T-helper 17 cell (primary cell): ENCODE measurements around the gene CYB561A3. TPM values are rescaled to one million over a fixed set of nuclear protein-coding genes. Genes with fewer than 3 reads are reported as not detected.

Experiments
- ATAC-seq: fragments of 150-1000 bp; cut with Tn5 transposase; 2 replicates; pipeline ENCODE4 v1.10.0; 2021; ENCODE audit warnings: mild to moderate bottlenecking, moderate library complexity
- DNase-seq, 3 donors: peaks; one replicate each; pipeline versions ENCODE4 v3.0.0 to v3.0.0-alpha.2; 2020 to 2021
- H3K9me3 ChIP-seq: one replicate; pipeline ENCODE4 v1.7.0; 2013; ENCODE audit warnings: low read length, mild to moderate bottlenecking; ENCODE audit not compliant: control insufficient read depth, poor library complexity, severe bottlenecking
- H3K27ac Mint-ChIP-seq: one replicate; pipeline ENCODE4 v1.8.0; 2022; ENCODE audit warnings: mild to moderate bottlenecking, moderate library complexity, mixed read lengths
- H3K27me3 Mint-ChIP-seq: one replicate; pipeline ENCODE4 v1.8.0; 2022; ENCODE audit warnings: mixed read lengths
- H3K36me3 Mint-ChIP-seq: one replicate; pipeline ENCODE4 v1.8.0; 2022; ENCODE audit warnings: low read depth, mixed read lengths
- H3K4me1 Mint-ChIP-seq: one replicate; pipeline ENCODE4 v1.8.0; 2022; ENCODE audit warnings: mild to moderate bottlenecking, mixed read lengths
- H3K4me3 Mint-ChIP-seq: one replicate; pipeline ENCODE4 v1.8.0; 2022; ENCODE audit warnings: mild to moderate bottlenecking, moderate library complexity, mixed read lengths
- total RNA-seq, 4 donors: library from RNA in 2 of 4; stranded (reverse) in 2 of 4; gene quantifications; one replicate each; pipeline ENCODE4 v1.2.3 and lab custom pipeline; 2022 to 2026

The CYB561A3 gene
- total RNA-seq, 2 donors from 2014 or later: 32.4 to 35.6 TPM

DNA sequence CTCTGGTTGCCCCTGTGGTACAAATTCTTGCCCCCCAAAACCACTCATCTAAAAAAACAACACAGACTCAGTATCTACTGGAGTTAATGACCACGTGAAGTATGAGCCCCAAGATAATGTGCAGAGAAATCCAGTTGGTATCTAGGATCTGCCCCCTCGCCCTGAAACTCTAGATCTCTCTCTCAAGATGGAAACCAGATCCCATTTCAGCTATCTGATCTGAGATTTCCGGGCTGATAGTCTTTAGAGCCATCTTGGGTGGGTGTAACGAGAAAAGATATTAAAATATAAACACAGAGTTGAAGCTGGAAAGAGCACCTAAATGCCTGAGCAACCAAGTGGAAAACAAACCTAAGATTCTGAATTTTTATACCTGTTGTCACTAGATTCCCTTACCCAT, 52.5 kb downstream of the CYB561A3 start:
- Mint-ChIP-seq H3K4me3 (no peak overlapping the region), H3K36me3 (peaks cover 8% of the 10 kb centered on the region), H3K27ac (no peak overlapping the region), H3K4me1 (no peaks in the 10 kb centered on the region), H3K27me3 (no peaks in the 10 kb centered on the region)
- H3K9me3 ChIP-seq: no peaks in the 10 kb centered on the region
- DNase-seq: no peak
- ATAC-seq: no peak

DNA sequence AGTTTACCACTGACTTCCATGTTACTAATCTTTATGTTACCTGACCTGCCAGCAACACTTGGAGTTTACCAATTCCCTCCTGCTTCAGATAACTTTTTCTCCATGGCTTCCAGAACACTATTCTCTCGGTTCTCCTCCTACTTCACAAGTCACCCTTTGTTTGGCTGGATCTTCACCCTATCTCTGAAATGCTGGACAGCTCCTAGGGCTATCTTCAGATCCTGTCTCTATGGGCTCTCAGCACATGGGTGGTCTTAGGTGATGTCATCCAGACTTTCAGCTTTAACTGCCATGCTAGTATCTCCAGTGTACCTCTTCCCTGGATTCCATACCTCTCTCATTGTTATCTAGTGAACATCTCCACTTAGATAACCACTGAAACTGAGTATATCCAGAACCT, 54.3 kb downstream of the CYB561A3 start:
- no peaks in the 10 kb centered on the region for H3K27me3 Mint-ChIP-seq
- no peak overlapping the region for H3K4me3 Mint-ChIP-seq
- H3K36me3 Mint-ChIP-seq: peaks cover 6% of the 10 kb centered on the region
- ATAC-seq: no peak
- H3K27ac Mint-ChIP-seq: no peak overlapping the region
- no peaks in the 10 kb centered on the region for H3K4me1 Mint-ChIP-seq
- H3K9me3 ChIP-seq: no peaks in the 10 kb centered on the region
- no peak for DNase-seq

DNA sequence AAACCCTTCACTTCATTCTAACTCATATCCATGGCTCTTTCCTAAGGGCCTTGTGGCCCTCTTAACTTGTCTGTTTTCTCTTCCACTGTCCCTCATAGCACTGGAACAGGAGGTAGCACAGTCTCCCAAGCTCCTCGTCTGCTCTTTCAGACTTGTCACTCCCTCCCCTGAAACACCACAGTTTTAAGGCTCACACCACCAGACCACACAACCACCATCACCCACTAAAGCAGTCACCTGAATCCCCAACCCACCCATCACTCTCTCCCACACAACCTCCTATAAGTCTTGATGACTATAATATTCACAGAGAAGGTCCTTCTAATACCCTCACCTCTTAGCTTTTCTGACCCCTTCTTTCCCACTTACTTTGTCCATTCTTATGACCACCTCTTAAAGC, 55.5 kb downstream of the CYB561A3 start:
- Mint-ChIP-seq H3K36me3 (peaks cover 9% of the 10 kb centered on the region), H3K27me3 (no peaks in the 10 kb centered on the region), H3K27ac (no peak overlapping the region), H3K4me1 (no peaks in the 10 kb centered on the region), H3K4me3 (no peak overlapping the region)
- DNase-seq (no peak), ATAC-seq (no peak)
- no peaks in the 10 kb centered on the region for H3K9me3 ChIP-seq

DNA sequence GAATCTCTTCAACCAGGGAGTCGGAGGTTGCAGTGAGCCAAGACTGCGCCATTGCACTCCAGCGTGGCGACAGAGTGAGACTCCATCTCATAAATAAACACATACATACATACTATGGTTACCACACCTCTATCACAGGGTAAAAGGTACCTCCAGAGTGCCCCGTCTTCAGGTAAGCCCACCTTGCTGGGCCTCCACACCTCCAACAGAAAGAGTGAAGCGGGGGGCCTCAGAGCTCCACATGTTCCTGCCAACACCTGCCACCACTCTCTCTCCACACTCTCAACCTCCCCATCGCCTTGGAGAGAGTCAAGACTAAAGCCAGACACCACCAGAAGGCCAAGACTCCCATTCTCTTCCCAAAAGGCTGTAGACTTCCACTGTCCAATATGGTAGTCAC, 56.3 kb downstream of the CYB561A3 start:
- H3K9me3 ChIP-seq: no peaks in the 10 kb centered on the region
- no peak overlapping the region for H3K4me3 Mint-ChIP-seq
- H3K27ac Mint-ChIP-seq: no peak overlapping the region
- no peak for DNase-seq
- H3K36me3 Mint-ChIP-seq: peaks cover 8% of the 10 kb centered on the region
- H3K4me1 Mint-ChIP-seq: peaks cover 1% of the 10 kb centered on the region
- H3K27me3 Mint-ChIP-seq: no peaks in the 10 kb centered on the region
- no peak for ATAC-seq

- H3K36me3 Mint-ChIP-seq: peaks cover 11% of the 10 kb centered on the region
- no peaks in the 10 kb centered on the region for H3K9me3 ChIP-seq
- ATAC-seq (no peak), DNase-seq (no peak)
- no peak overlapping the region for H3K4me3 Mint-ChIP-seq
- no peak overlapping the region for H3K27ac Mint-ChIP-seq
- H3K27me3 Mint-ChIP-seq: no peaks in the 10 kb centered on the region
- H3K4me1 Mint-ChIP-seq: peaks cover 14% of the 10 kb centered on the region
Measured at GRCh38 chr11:61303725-61304124, 58.0 kb downstream of the CYB561A3 start.

DNA sequence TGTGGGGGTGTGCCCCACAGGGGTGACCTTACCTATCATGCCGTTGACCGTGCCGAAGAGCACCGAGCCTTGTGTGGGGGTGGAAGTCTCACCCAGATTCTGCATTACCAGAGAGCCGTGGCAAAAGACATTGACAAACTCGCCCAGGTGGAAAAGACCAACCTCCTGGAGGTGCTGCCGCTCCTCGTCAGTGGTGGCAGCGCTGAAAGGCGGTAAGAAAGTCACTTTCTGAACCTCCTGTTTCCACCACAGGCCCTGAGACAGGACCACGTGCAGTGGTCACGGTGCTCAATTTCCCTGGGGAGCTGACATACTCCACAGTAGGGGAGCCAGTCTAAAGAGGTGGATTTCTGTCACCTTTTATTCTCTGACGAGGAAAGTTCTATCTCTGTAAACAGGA, 59.1 kb downstream of the CYB561A3 start:
- no peak overlapping the region for H3K4me3 Mint-ChIP-seq
- H3K27ac Mint-ChIP-seq: no peak overlapping the region
- ATAC-seq (no peak), DNase-seq (no peak)
- peaks cover 20% of the 10 kb centered on the region for H3K4me1 Mint-ChIP-seq
- no peaks in the 10 kb centered on the region for H3K27me3 Mint-ChIP-seq
- peaks cover 12% of the 10 kb centered on the region for H3K36me3 Mint-ChIP-seq
- no peaks in the 10 kb centered on the region for H3K9me3 ChIP-seq

Other genes starting within 250 kb of the CYB561A3 start
- 1 to 10 TPM; 3.5 to 5.6 TPM for gene VPS37C, start 200.5 kb downstream of the CYB561A3 start, total RNA-seq
- gene PGA3, start 158.4 kb downstream of the CYB561A3 start, total RNA-seq: not detected
- not detected for gene PGA4, start 139.5 kb downstream of the CYB561A3 start, total RNA-seq
- gene PGA5, start 120.7 kb downstream of the CYB561A3 start, total RNA-seq: not detected
- 1 to 10 TPM in 1 of 2 donors, under 1 TPM in 1; 0.65 to 1.4 TPM for gene VWCE, start 66.6 kb downstream of the CYB561A3 start, total RNA-seq
- gene DDB1, start 28.8 kb downstream of the CYB561A3 start, total RNA-seq: 100 to 1,000 TPM; 147 to 184 TPM
- 10 to 100 TPM; 39.6 to 41.9 TPM for gene TKFC, start 28.7 kb downstream of the CYB561A3 start, total RNA-seq
- 10 to 100 TPM; 46.1 to 48.9 TPM for gene TMEM138, start 492 bp upstream of the CYB561A3 start, total RNA-seq
- gene TMEM216, start 30.7 kb upstream of the CYB561A3 start, total RNA-seq: 1 to 10 TPM; 5.1 to 5.9 TPM
- 100 to 1,000 TPM in 1 of 2 donors, 10 to 100 TPM in 1; 94.7 to 104 TPM for gene CPSF7, start 68.1 kb upstream of the CYB561A3 start, total RNA-seq
- 10 to 100 TPM; 31.1 to 32.7 TPM for gene SDHAF2, start 68.2 kb upstream of the CYB561A3 start, total RNA-seq
- not detected for gene LRRC10B, start 146.9 kb upstream of the CYB561A3 start, total RNA-seq
- gene SYT7, start 219.2 kb upstream of the CYB561A3 start, total RNA-seq: not detected